ENCODE results near the gene ADAMTS13. TPM values are rescaled to one million over a fixed set of nuclear protein-coding genes. Genes with fewer than 3 reads are reported as not detected.

ADAMTS13 gene
- total and polyA plus RNA-seq, 2 experiments from 2014 or later = 10.1 to 16.9 TPM

- Histone ChIP-seq H3K4me1 (ENCODE audit: low read depth) (peaks cover 4% of the 10 kb centered on the region), H3K9me3 (ENCODE audit: low read depth) (no peaks in the 10 kb centered on the region), H3K4me3 (no peak overlapping the region), H3K27ac (no peak overlapping the region), H3K36me3 (peaks cover 2% of the 10 kb centered on the region), H3K27me3 (no peaks in the 10 kb centered on the region)
- DNase-seq (ENCODE audit: low read depth in 1 of 2, low spot score in 1 of 2) = no peak
- no peak for TF ChIP-seq CTCF (IDR thresholded peaks at IDR 0.05; ENCODE audit: low read depth, low read length)
These were observed 51.6 kb downstream of the ADAMTS13 start for GRCh38 chr9:133473743-133474142.

- H3K27me3 ChIP-seq = no peaks in the 10 kb centered on the region
- no peaks in the 10 kb centered on the region for H3K36me3 ChIP-seq
- H3K27ac ChIP-seq = no peak overlapping the region
- DNase-seq (ENCODE audit: low read depth in 1 of 2, low spot score in 1 of 2) = no peak
- H3K4me1 ChIP-seq (ENCODE audit: low read depth) = peaks cover 4% of the 10 kb centered on the region
- no peaks in the 10 kb centered on the region for H3K9me3 ChIP-seq (ENCODE audit: low read depth)
- H3K4me3 ChIP-seq = no peak overlapping the region
- TF ChIP-seq CTCF (IDR thresholded peaks at IDR 0.05; ENCODE audit: low read depth, low read length) = no peak
These were observed 52.0 kb downstream of the ADAMTS13 start for GRCh38 chr9:133474215-133474614.

- Histone ChIP-seq H3K36me3 (no peaks in the 10 kb centered on the region), H3K4me3 (no peak overlapping the region), H3K9me3 (ENCODE audit: low read depth) (no peaks in the 10 kb centered on the region), H3K27me3 (peaks cover 5% of the 10 kb centered on the region), H3K27ac (no peak overlapping the region), H3K4me1 (ENCODE audit: low read depth) (peaks cover 4% of the 10 kb centered on the region)
- TF ChIP-seq CTCF (IDR thresholded peaks at IDR 0.05; ENCODE audit: low read depth, low read length) = no peak
- DNase-seq (ENCODE audit: low read depth in 1 of 2, low spot score in 1 of 2) = no peak
These were observed 52.7 kb downstream of the ADAMTS13 start for GRCh38 chr9:133474853-133475252.

- TF ChIP-seq CTCF (IDR thresholded peaks at IDR 0.05; ENCODE audit: low read depth, low read length) = no peak
- Histone ChIP-seq H3K4me1 (ENCODE audit: low read depth) (peaks cover 4% of the 10 kb centered on the region), H3K27me3 (peaks cover 7% of the 10 kb centered on the region), H3K36me3 (no peaks in the 10 kb centered on the region), H3K9me3 (ENCODE audit: low read depth) (no peaks in the 10 kb centered on the region), H3K4me3 (no peak overlapping the region), H3K27ac (no peak overlapping the region)
- DNase-seq (ENCODE audit: low read depth in 1 of 2, low spot score in 1 of 2) = no peak
These were observed 53.3 kb downstream of the ADAMTS13 start for GRCh38 chr9:133475292-133476012.

GRCh38 chr9:133476036-133476931 is 54.1 kb downstream of the ADAMTS13 start:
- Histone ChIP-seq H3K36me3 (no peaks in the 10 kb centered on the region), H3K27me3 (peaks cover 7% of the 10 kb centered on the region), H3K9me3 (ENCODE audit: low read depth) (no peaks in the 10 kb centered on the region), H3K4me3 (no peak overlapping the region), H3K4me1 (ENCODE audit: low read depth) (peaks cover 4% of the 10 kb centered on the region), H3K27ac (no peak overlapping the region)
- DNase-seq (ENCODE audit: low read depth in 1 of 2, low spot score in 1 of 2) = peak in 1 of 2 donors; percentile 81
- TF ChIP-seq CTCF (IDR thresholded peaks at IDR 0.05; ENCODE audit: low read depth, low read length) = no peak

Data from cardiac muscle cell (in vitro differentiated cells and primary cell).